ENCODE data around the gene ETS2. TPM values are rescaled to one million over a fixed set of nuclear protein-coding genes. Genes with fewer than 3 reads are reported as not detected.

ETS2 gene
- total RNA-seq, 1 donor from 2014 or later, result 113 TPM

GRCh38 chr21:38769191-38769780 lies 36.4 kb upstream of the ETS2 start:
- intact Hi-C loops (cut with DNase I), result loop anchor here (2.0 kb wide), 2 partner anchors 34 to 36 kb away; partner anchors contain the start of gene ETS2
- Histone ChIP-seq H3K9me3 (no peaks in the 10 kb centered on the region), H3K36me3 (no peaks in the 10 kb centered on the region), H3K4me3 (no peak overlapping the region), H3K27me3 (no peaks in the 10 kb centered on the region), H3K27ac (peak overlapping the region; percentile 82 to 90), H3K4me1 (peaks cover 4 to 23% of the 10 kb centered on the region in 2 donors)
- TF ChIP-seq CTCF (IDR thresholded peaks at IDR 0.05), result no peak
- peak in 1 of 2 donors; percentile 66 for DNase-seq (ENCODE audit: low spot score in 2 of 2)

GRCh38 chr21:38770660-38771059 lies 35.1 kb upstream of the ETS2 start:
- Histone ChIP-seq H3K4me3 (no peak overlapping the region), H3K36me3 (no peaks in the 10 kb centered on the region), H3K4me1 (peaks cover 4 to 23% of the 10 kb centered on the region in 2 donors), H3K27ac (no peak overlapping the region), H3K27me3 (no peaks in the 10 kb centered on the region), H3K9me3 (no peaks in the 10 kb centered on the region)
- intact Hi-C loops (cut with DNase I), result no loop called here
- TF ChIP-seq CTCF (IDR thresholded peaks at IDR 0.05), result no peak
- peak in 1 of 2 donors; percentile 38 for DNase-seq (ENCODE audit: low spot score in 2 of 2)

- H3K36me3 ChIP-seq, result no peaks in the 10 kb centered on the region
- intact Hi-C loops (cut with DNase I), result no loop called here
- no peak overlapping the region for H3K4me3 ChIP-seq
- H3K4me1 ChIP-seq, result peaks cover 4 to 23% of the 10 kb centered on the region in 2 donors
- H3K9me3 ChIP-seq, result no peaks in the 10 kb centered on the region
- no peaks in the 10 kb centered on the region for H3K27me3 ChIP-seq
- no peak overlapping the region for H3K27ac ChIP-seq
- no peak for TF ChIP-seq CTCF (IDR thresholded peaks at IDR 0.05)
- no peak for DNase-seq (ENCODE audit: low spot score in 2 of 2)
Observed at GRCh38 chr21:38771536-38771935, 34.2 kb upstream of the ETS2 start.

GRCh38 chr21:38772646-38773045 lies 33.1 kb upstream of the ETS2 start:
- TF ChIP-seq CTCF (IDR thresholded peaks at IDR 0.05), result no peak
- Histone ChIP-seq H3K36me3 (no peaks in the 10 kb centered on the region), H3K27me3 (no peaks in the 10 kb centered on the region), H3K27ac (peak overlapping the region; percentile 30 to 75), H3K4me3 (no peak overlapping the region), H3K4me1 (peaks cover 4 to 21% of the 10 kb centered on the region in 2 donors), H3K9me3 (no peaks in the 10 kb centered on the region)
- DNase-seq (ENCODE audit: low spot score in 2 of 2), result no peak
- intact Hi-C loops (cut with DNase I), result loop anchor here (1.0 to 2.0 kb wide), 2 partner anchors 18 to 33 kb away; partner anchors contain the start of gene ETS2

- intact Hi-C loops (cut with DNase I), result loop anchor here (1.0 to 2.0 kb wide), 2 partner anchors 19 to 32 kb away; partner anchors contain the start of gene ETS2
- Histone ChIP-seq H3K9me3 (no peaks in the 10 kb centered on the region), H3K4me1 (peaks cover 4 to 18% of the 10 kb centered on the region in 2 donors), H3K27me3 (no peaks in the 10 kb centered on the region), H3K36me3 (no peaks in the 10 kb centered on the region), H3K4me3 (no peak overlapping the region), H3K27ac (peak overlapping the region; percentile 37 to 75)
- DNase-seq (ENCODE audit: low spot score in 2 of 2), result peak; percentile 43 to 92
- TF ChIP-seq CTCF (IDR thresholded peaks at IDR 0.05), result no peak
Observed at GRCh38 chr21:38773099-38774061, 32.3 kb upstream of the ETS2 start.
